WTC11 (cell line): ENCODE data around the gene TMEM205. TPM values are rescaled to one million over a fixed set of nuclear protein-coding genes. Genes with fewer than 3 reads are reported as not detected.

Experiments
- ATAC-seq: fragments of 200-7000 bp; cut with Tn5 transposase; 2 replicates; pipeline ENCODE4 v1.10.0; 2021; ENCODE audit warnings: mild to moderate bottlenecking, moderate library complexity
- CTCF ChIA-PET: fragments of 300-600 bp; sonication (Branson Sonifier 250); formaldehyde crosslinking; loops from one replicate; lab custom pipeline; 2021; ENCODE audit warnings: antibody characterized with exemption; lab: Charles Lee
- POLR2A ChIA-PET: fragments of 350-600 bp; sonication (Branson Sonifier 250); formaldehyde crosslinking; loops from one replicate; lab custom pipeline; 2021; ENCODE audit warnings: antibody characterized with exemption; lab: Charles Lee
- DNase-seq: peaks from one replicate; pipeline ENCODE4 v3.0.0; 2021; ENCODE audit warnings: low spot score
- H3K27ac Mint-ChIP-seq: 2 replicates; pipeline ENCODE4 v1.8.0; 2021; ENCODE audit warnings: mixed read lengths
- H3K27me3 Mint-ChIP-seq: 2 replicates; pipeline ENCODE4 v1.8.0; 2021; ENCODE audit warnings: low read depth, mild to moderate bottlenecking, moderate library complexity, mixed read lengths
- H3K36me3 Mint-ChIP-seq: 2 replicates; pipeline ENCODE4 v1.8.0; 2021; ENCODE audit warnings: mixed read lengths
- H3K4me1 Mint-ChIP-seq: 2 replicates; pipeline ENCODE4 v1.8.0; 2022; ENCODE audit warnings: mixed read lengths
- H3K4me3 Mint-ChIP-seq: 2 replicates; pipeline ENCODE4 v1.8.0; 2021; ENCODE audit warnings: mild to moderate bottlenecking, moderate library complexity, mixed read lengths
- H3K9me3 Mint-ChIP-seq: 2 replicates; pipeline ENCODE4 v1.8.0; 2021; ENCODE audit warnings: mixed read lengths
- ARID4B ChIP-seq: sonication (generic); formaldehyde crosslinking; IDR thresholded peaks from 2 replicates; pipeline ENCODE4 v1.8.0; 2023; ENCODE audit warnings: missing genetic modification reagents, mild to moderate bottlenecking, borderline replicate concordance
- ATF1 ChIP-seq: sonication (generic); formaldehyde crosslinking; IDR thresholded peaks from 2 replicates; pipeline ENCODE4 v1.8.1; 2023; ENCODE audit warnings: mild to moderate bottlenecking, moderate library complexity, missing genetic modification reagents
- CREB1 ChIP-seq: sonication (generic); formaldehyde crosslinking; IDR thresholded peaks from 2 replicates; pipeline ENCODE4 v1.8.0; 2023; ENCODE audit warnings: mild to moderate bottlenecking, missing genetic modification reagents
- E2F1 ChIP-seq: sonication (generic); formaldehyde crosslinking; IDR thresholded peaks from 2 replicates; pipeline ENCODE4 v1.8.0; 2022; ENCODE audit warnings: mild to moderate bottlenecking, missing genetic modification reagents
- ELF4 ChIP-seq: sonication (generic); formaldehyde crosslinking; IDR thresholded peaks from 2 replicates; pipeline ENCODE4 v1.8.1; 2022; ENCODE audit warnings: low read depth, mild to moderate bottlenecking, moderate library complexity, missing genetic modification reagents
- ETV6 ChIP-seq: sonication (generic); formaldehyde crosslinking; IDR thresholded peaks from 2 replicates; pipeline ENCODE4 v1.8.1; 2022; ENCODE audit warnings: mild to moderate bottlenecking, missing genetic modification reagents
- FOXJ3 ChIP-seq: sonication (generic); formaldehyde crosslinking; IDR thresholded peaks from 2 replicates; pipeline ENCODE4 v1.9.0; 2021; ENCODE audit warnings: missing genetic modification reagents, mild to moderate bottlenecking, borderline replicate concordance
- GABPB1 ChIP-seq: sonication (generic); formaldehyde crosslinking; IDR thresholded peaks from 2 replicates; pipeline ENCODE4 v1.8.1; 2023; ENCODE audit warnings: mild to moderate bottlenecking, missing genetic modification reagents
- JUN ChIP-seq: sonication (generic); formaldehyde crosslinking; IDR thresholded peaks from 2 replicates; pipeline ENCODE4 v1.8.0; 2023; ENCODE audit warnings: mild to moderate bottlenecking, missing genetic modification reagents
- NFYB ChIP-seq: sonication (generic); formaldehyde crosslinking; conservative IDR thresholded peaks from 2 replicates; pipeline ENCODE4 v1.8.0; 2022; ENCODE audit warnings: low read depth, missing genetic modification reagents
- PRRX2 ChIP-seq: fragments of 250-450 bp; sonication (Bioruptor Pico); IDR thresholded peaks from 2 replicates; pipeline ENCODE4 v1.8.0; 2021; ENCODE audit warnings: mild to moderate bottlenecking
- TP53 ChIP-seq: sonication (generic); formaldehyde crosslinking; IDR thresholded peaks from 2 replicates; pipeline ENCODE4 v1.8.1; 2023; ENCODE audit warnings: mild to moderate bottlenecking, missing genetic modification reagents
- ZNF232 ChIP-seq: sonication (generic); formaldehyde crosslinking; IDR thresholded peaks from 2 replicates; pipeline ENCODE4 v1.8.0; 2022; ENCODE audit warnings: mild to moderate bottlenecking, missing genetic modification reagents
- ZNF317 ChIP-seq: sonication (generic); formaldehyde crosslinking; IDR thresholded peaks from 2 replicates; pipeline ENCODE4 v1.8.1; 2023; ENCODE audit warnings: low read depth, mild to moderate bottlenecking, moderate library complexity, missing genetic modification reagents, borderline replicate concordance
- ZNF416 ChIP-seq: fragments of 250-450 bp; sonication (Bioruptor Pico); IDR thresholded peaks from 2 replicates; pipeline ENCODE4 v1.9.0; 2021; ENCODE audit warnings: mild to moderate bottlenecking, inconsistent platforms
- total RNA-seq: library from RNA; stranded (reverse); gene quantifications from 3 replicates; pipeline ENCODE4 v1.2.3, GENCODE V29; 2021
- TF ChIP-seq, protein P1 (sequence below): fragments of 200-600 bp; IDR thresholded peaks from 2 replicates; pipeline ENCODE4 v1.8.0; 2022; ENCODE audit warnings: antibody characterized with exemption
- TF ChIP-seq, protein P2 (sequence below): sonication (generic); formaldehyde crosslinking; IDR thresholded peaks from 2 replicates; pipeline ENCODE4 v1.8.1; 2023; ENCODE audit warnings: mild to moderate bottlenecking, missing genetic modification reagents
- TF ChIP-seq, protein P3 (sequence below): sonication (generic); formaldehyde crosslinking; IDR thresholded peaks from 2 replicates; pipeline ENCODE4 v1.8.1; 2022; ENCODE audit warnings: low read depth, mild to moderate bottlenecking, moderate library complexity, missing genetic modification reagents, borderline replicate concordance

The TMEM205 gene
- total RNA-seq, 1 experiment from 2014 or later, result 69.9 TPM

DNA sequence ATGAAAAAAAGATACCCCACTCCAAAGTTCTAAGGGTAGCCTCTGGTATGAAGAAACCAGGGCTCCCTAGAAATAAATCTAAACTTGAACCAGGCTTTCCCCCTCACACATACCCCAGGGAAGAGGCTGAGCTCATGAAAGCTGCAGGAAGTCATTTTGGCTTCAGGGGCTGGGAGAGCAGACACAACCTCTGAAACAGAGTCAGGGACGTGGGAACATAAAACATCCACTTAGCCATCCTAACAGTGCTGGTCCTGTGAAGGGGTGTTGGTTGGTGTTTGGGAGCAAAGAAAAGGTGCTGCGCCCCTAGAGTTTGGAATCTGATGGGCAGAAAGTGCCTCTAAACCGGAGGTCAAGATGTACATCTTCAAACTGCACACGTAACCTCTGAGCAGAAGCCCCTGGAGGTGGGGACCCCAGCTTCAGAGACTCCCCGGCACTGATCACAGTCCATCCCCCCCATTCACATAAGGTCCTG lies 22.4 kb downstream of the TMEM205 start:
- no peak for TF ChIP-seq NFYB (CRISPR knock-in tag)
- TF ChIP-seq ARID4B (CRISPR knock-in tag), result no peak
- no peak for TF ChIP-seq PRRX2 (CRISPR knock-in tag)
- TF ChIP-seq ATF1 (CRISPR knock-in tag), result no peak
- TF ChIP-seq ELF4 (CRISPR knock-in tag), result no peak
- no peak for TF ChIP-seq E2F1 (CRISPR knock-in tag)
- TF ChIP-seq, protein P1, sequence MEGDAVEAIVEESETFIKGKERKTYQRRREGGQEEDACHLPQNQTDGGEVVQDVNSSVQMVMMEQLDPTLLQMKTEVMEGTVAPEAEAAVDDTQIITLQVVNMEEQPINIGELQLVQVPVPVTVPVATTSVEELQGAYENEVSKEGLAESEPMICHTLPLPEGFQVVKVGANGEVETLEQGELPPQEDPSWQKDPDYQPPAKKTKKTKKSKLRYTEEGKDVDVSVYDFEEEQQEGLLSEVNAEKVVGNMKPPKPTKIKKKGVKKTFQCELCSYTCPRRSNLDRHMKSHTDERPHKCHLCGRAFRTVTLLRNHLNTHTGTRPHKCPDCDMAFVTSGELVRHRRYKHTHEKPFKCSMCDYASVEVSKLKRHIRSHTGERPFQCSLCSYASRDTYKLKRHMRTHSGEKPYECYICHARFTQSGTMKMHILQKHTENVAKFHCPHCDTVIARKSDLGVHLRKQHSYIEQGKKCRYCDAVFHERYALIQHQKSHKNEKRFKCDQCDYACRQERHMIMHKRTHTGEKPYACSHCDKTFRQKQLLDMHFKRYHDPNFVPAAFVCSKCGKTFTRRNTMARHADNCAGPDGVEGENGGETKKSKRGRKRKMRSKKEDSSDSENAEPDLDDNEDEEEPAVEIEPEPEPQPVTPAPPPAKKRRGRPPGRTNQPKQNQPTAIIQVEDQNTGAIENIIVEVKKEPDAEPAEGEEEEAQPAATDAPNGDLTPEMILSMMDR, result no peak
- no peak for TF ChIP-seq ETV6
- TF ChIP-seq JUN (CRISPR knock-in tag), result no peak
- H3K4me1 Mint-ChIP-seq, result peaks cover 16% of the 10 kb centered on the region
- peak overlapping the region; percentile 53; the same call in 1 of the 2 replicates for H3K27ac Mint-ChIP-seq
- POLR2A ChIA-PET, result interaction anchor here (0.7 kb wide), 1 partner anchor 210 kb away, joined by 3 read pairs; no protein-coding TSS in a partner anchor
- no peaks in the 10 kb centered on the region for H3K9me3 Mint-ChIP-seq
- no peaks in the 10 kb centered on the region for H3K36me3 Mint-ChIP-seq
- no peak overlapping the region for H3K4me3 Mint-ChIP-seq
- DNase-seq (no peak), ATAC-seq (peak; percentile 16; the same call in 1 of the 2 replicates)
- CTCF ChIA-PET, result interaction anchor here (1.0 to 2.5 kb wide), 5 partner anchors 12 to 122 kb away, joined by 3 to 33 read pairs (median 5); partner anchors contain the start of genes ODAD3, PRKCSH and RAB3D
- no peaks in the 10 kb centered on the region; the same call in 1 of the 2 replicates for H3K27me3 Mint-ChIP-seq

DNA sequence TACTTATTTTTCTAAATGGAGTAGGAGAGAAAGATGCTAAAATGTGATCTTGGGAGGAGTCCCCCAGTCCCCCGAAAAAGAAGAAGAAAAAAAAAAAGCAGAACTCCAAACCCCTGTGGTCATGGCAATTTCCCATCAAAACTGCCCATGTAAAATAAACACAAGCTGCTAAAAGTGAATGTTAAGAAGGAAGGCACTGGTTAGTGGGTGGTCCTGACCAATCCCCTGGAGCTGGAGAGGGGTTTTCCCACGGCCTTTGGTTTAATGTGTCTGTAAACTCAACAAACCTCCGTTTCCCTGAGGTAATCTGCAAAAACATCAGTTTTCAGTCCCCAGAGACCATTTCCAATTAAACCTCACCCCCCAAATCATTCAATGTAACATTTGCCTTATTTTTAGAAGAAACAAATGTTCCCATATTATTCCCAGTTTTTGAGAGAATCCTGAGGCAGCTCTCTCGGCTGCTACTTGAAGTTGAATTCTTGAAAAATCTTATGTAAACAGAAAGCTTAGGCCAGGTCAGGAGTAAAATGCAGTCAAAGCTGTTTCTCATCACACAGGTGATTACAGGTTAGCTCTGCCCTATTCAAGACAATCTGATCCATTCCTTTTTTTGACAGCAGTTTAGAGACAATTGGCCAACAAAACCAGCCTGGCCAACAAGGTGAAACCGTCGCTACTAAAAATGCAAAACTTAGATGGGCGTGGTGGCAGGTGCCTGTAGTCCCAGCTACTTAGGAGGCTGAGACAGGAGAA lies 23.6 kb downstream of the TMEM205 start:
- Mint-ChIP-seq H3K36me3 (no peaks in the 10 kb centered on the region), H3K27ac (peak overlapping the region; percentile 41; the same call in 1 of the 2 replicates), H3K4me1 (peaks cover 16% of the 10 kb centered on the region), H3K4me3 (no peak overlapping the region), H3K27me3 (no peaks in the 10 kb centered on the region; the same call in 1 of the 2 replicates), H3K9me3 (no peaks in the 10 kb centered on the region)
- no peak for TF ChIP-seq ZNF416 (CRISPR knock-in tag)
- no peak for TF ChIP-seq TP53 (CRISPR knock-in tag)
- no peak for TF ChIP-seq FOXJ3 (CRISPR knock-in tag)
- TF ChIP-seq CREB1, result no peak
- TF ChIP-seq NFYB (CRISPR knock-in tag), result no peak
- TF ChIP-seq ZNF317 (CRISPR knock-in tag), result no peak
- no peak for TF ChIP-seq JUN (CRISPR knock-in tag)
- TF ChIP-seq GABPB1 (CRISPR knock-in tag), result no peak
- TF ChIP-seq, protein P2, sequence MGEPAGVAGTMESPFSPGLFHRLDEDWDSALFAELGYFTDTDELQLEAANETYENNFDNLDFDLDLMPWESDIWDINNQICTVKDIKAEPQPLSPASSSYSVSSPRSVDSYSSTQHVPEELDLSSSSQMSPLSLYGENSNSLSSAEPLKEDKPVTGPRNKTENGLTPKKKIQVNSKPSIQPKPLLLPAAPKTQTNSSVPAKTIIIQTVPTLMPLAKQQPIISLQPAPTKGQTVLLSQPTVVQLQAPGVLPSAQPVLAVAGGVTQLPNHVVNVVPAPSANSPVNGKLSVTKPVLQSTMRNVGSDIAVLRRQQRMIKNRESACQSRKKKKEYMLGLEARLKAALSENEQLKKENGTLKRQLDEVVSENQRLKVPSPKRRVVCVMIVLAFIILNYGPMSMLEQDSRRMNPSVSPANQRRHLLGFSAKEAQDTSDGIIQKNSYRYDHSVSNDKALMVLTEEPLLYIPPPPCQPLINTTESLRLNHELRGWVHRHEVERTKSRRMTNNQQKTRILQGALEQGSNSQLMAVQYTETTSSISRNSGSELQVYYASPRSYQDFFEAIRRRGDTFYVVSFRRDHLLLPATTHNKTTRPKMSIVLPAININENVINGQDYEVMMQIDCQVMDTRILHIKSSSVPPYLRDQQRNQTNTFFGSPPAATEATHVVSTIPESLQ (CRISPR knock-in tag), result no peak
- TF ChIP-seq, protein P3, sequence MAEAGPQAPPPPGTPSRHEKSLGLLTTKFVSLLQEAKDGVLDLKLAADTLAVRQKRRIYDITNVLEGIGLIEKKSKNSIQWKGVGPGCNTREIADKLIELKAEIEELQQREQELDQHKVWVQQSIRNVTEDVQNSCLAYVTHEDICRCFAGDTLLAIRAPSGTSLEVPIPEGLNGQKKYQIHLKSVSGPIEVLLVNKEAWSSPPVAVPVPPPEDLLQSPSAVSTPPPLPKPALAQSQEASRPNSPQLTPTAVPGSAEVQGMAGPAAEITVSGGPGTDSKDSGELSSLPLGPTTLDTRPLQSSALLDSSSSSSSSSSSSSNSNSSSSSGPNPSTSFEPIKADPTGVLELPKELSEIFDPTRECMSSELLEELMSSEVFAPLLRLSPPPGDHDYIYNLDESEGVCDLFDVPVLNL (CRISPR knock-in tag), result no peak
- no peak for TF ChIP-seq ZNF232
- CTCF ChIA-PET, result interaction anchor here (0.6 to 2.5 kb wide), 26 partner anchors 9 to 457 kb away, joined by 3 to 33 read pairs (median 4); partner anchors contain the start of genes CCDC159, ODAD3, PRKCSH and RAB3D
- ATAC-seq (no peak), DNase-seq (no peak)
- POLR2A ChIA-PET, result interaction anchor here (0.5 to 1.6 kb wide), 3 partner anchors 20 to 52 kb away, joined by 3 to 7 read pairs (median 5); partner anchors contain the start of gene SWSAP1
